Dendritic cell treated with granulocyte-macrophage colony-stimulating factor and Interleukin-4, amounts not matched to agents 40 ng/mL and 50 ng/mL, for 4 days (primary cell): ENCODE data around the gene OSBPL10.

Source experiments
- H3K27ac Mint-ChIP-seq: one replicate; pipeline ENCODE4 v1.8.0; 2022; ENCODE audit warnings: mild to moderate bottlenecking, mixed read lengths
- H3K27me3 Mint-ChIP-seq: one replicate; pipeline ENCODE4 v1.8.0; 2022; ENCODE audit warnings: mild to moderate bottlenecking, mixed read lengths
- H3K36me3 Mint-ChIP-seq: one replicate; pipeline ENCODE4 v1.8.0; 2022; ENCODE audit warnings: low read depth, mixed read lengths
- H3K4me1 Mint-ChIP-seq: one replicate; pipeline ENCODE4 v1.8.0; 2022; ENCODE audit warnings: low read depth, mixed read lengths
- H3K4me3 Mint-ChIP-seq: one replicate; pipeline ENCODE4 v1.8.0; 2022; ENCODE audit warnings: mild to moderate bottlenecking, moderate library complexity, mixed read lengths
- H3K9me3 Mint-ChIP-seq: one replicate; pipeline ENCODE4 v1.8.0; 2022; ENCODE audit warnings: mixed read lengths
- intact Hi-C: fragments of 100-400 bp; cut with micrococcal nuclease; formaldehyde crosslinking; loops from one replicate; pipeline ENCODE4 v1.15.0; 2022

The OSBPL10 gene

GRCh38 chr3:31892916-31893573, 88.0 kb downstream of the OSBPL10 start:
- Mint-ChIP-seq H3K9me3 (no peaks in the 10 kb centered on the region), H3K27ac (no peak overlapping the region), H3K27me3 (peaks cover 2% of the 10 kb centered on the region), H3K4me3 (no peak overlapping the region), H3K4me1 (no peaks in the 10 kb centered on the region), H3K36me3 (no peaks in the 10 kb centered on the region)
- intact Hi-C loops: no loop called here

DNA sequence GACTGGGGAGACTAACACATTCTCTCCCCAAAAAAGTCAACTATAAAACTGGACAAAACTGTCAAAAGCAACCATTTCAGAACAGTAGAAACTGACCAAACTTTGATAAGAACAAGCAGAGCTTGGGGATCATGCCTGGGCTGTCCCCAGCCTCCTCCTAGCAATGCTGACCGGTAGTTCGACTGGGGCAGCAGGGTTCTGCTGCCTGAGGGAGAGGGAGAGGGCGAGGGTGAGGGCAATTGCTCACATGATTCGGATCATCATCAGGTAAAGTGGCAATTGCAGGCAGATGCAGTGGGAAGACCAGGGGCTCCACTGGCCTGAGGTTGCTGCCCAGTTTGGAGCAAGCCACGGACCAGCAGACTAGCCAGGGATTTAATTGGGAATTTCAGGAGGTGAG, 88.6 kb downstream of the OSBPL10 start:
- peaks cover 2% of the 10 kb centered on the region for H3K27me3 Mint-ChIP-seq
- H3K9me3 Mint-ChIP-seq: no peaks in the 10 kb centered on the region
- no peak overlapping the region for H3K27ac Mint-ChIP-seq
- H3K4me3 Mint-ChIP-seq: no peak overlapping the region
- no peaks in the 10 kb centered on the region for H3K4me1 Mint-ChIP-seq
- intact Hi-C loops: no loop called here
- H3K36me3 Mint-ChIP-seq: no peaks in the 10 kb centered on the region

GRCh38 chr3:31891876-31892455, 89.1 kb downstream of the OSBPL10 start:
- Mint-ChIP-seq H3K4me1 (no peaks in the 10 kb centered on the region), H3K9me3 (no peaks in the 10 kb centered on the region), H3K27me3 (peaks cover 2% of the 10 kb centered on the region), H3K27ac (no peak overlapping the region), H3K4me3 (no peak overlapping the region), H3K36me3 (no peaks in the 10 kb centered on the region)
- intact Hi-C loops: no loop called here

GRCh38 chr3:31890742-31891469, 90.2 kb downstream of the OSBPL10 start:
- Mint-ChIP-seq H3K36me3 (no peaks in the 10 kb centered on the region), H3K27me3 (peaks cover 2% of the 10 kb centered on the region), H3K9me3 (no peaks in the 10 kb centered on the region), H3K4me1 (no peaks in the 10 kb centered on the region), H3K4me3 (no peak overlapping the region), H3K27ac (no peak overlapping the region)
- intact Hi-C loops: no loop called here

GRCh38 chr3:31890007-31890406, 91.1 kb downstream of the OSBPL10 start:
- intact Hi-C loops: no loop called here
- Mint-ChIP-seq H3K36me3 (no peaks in the 10 kb centered on the region), H3K4me1 (no peaks in the 10 kb centered on the region), H3K27ac (no peak overlapping the region), H3K9me3 (no peaks in the 10 kb centered on the region), H3K27me3 (peaks cover 2% of the 10 kb centered on the region), H3K4me3 (no peak overlapping the region)

DNA sequence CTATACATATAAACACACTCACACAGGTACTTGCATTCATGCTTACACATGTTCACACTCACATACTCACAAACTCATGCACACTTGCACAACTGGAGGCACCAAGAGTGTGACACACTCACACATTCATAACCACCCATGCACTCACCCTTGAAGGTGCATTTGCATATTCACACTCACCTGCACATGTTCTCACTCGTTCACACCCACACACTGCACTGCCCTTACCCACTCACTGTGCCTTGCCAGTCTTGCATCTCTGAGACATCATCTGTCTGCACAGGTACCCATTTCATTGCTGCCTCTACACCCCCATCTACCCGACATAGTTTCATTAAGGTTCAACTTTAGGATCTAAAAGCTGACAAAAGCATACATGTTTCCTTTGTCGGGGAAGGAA, 95.8 kb downstream of the OSBPL10 start:
- Mint-ChIP-seq H3K27ac (no peak overlapping the region), H3K36me3 (no peaks in the 10 kb centered on the region), H3K4me1 (no peaks in the 10 kb centered on the region), H3K4me3 (no peak overlapping the region), H3K27me3 (no peaks in the 10 kb centered on the region), H3K9me3 (no peaks in the 10 kb centered on the region)
- intact Hi-C loops: no loop called here

- H3K36me3 Mint-ChIP-seq: no peaks in the 10 kb centered on the region
These were observed 96.8 kb downstream of the OSBPL10 start for GRCh38 chr3:31884251-31884650.

DNA sequence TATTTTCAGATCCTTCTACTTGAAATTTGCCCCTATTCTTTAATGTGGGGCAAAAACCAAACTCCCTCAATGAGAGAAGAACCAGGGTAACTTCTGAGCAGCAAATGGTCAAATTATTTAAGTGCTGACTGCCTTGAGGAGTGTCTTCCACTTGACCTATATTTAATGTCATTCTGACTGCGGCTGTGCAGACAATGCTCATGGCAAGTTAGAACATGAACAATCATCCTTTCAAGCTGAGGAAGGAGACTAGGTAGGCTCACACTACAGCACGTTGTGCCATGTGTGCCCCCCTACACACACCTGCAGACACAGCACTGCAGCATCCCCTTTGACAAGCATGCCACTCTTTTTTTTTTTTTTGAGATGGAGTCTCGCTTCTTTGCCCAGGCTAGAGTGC, 98.2 kb downstream of the OSBPL10 start:
- Mint-ChIP-seq H3K4me3 (no peak overlapping the region), H3K9me3 (no peaks in the 10 kb centered on the region), H3K27me3 (no peaks in the 10 kb centered on the region), H3K27ac (no peak overlapping the region), H3K36me3 (no peaks in the 10 kb centered on the region), H3K4me1 (no peaks in the 10 kb centered on the region)
- intact Hi-C loops: no loop called here

More at GRCh38 chr3:31884251-31884650, 96.8 kb downstream of the OSBPL10 start:
- intact Hi-C loops: no loop called here
- Mint-ChIP-seq H3K27ac (no peak overlapping the region), H3K27me3 (no peaks in the 10 kb centered on the region), H3K9me3 (no peaks in the 10 kb centered on the region), H3K4me1 (no peaks in the 10 kb centered on the region), H3K4me3 (no peak overlapping the region)

DNA sequence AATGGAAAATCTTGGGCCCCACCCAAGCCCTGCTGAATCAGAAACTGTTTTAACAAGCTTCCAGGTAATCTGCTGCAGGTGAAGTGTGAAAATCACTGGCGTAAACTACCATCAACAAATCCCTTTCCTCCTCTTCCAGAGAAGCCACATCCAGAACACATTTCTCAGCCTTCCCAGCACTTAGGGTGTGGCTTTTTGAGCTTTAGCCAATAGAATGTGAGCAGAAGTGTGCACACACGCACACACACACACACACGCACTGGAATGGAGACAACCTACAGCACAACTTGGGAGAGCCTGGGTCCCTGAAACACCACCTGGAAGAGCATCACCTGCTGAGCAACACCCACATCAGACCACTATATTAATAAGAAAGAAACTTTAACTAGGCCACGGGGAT, 98.6 kb downstream of the OSBPL10 start:
- intact Hi-C loops: no loop called here

GRCh38 chr3:31880482-31881078, 100.5 kb downstream of the OSBPL10 start:
- Mint-ChIP-seq H3K4me3 (no peak overlapping the region), H3K4me1 (no peaks in the 10 kb centered on the region), H3K9me3 (no peaks in the 10 kb centered on the region), H3K27ac (no peak overlapping the region), H3K27me3 (no peaks in the 10 kb centered on the region), H3K36me3 (no peaks in the 10 kb centered on the region)
- intact Hi-C loops: no loop called here

More for the DNA sequence above, 98.6 kb downstream of the OSBPL10 start:
- Mint-ChIP-seq H3K27ac (no peak overlapping the region), H3K27me3 (no peaks in the 10 kb centered on the region), H3K4me1 (no peaks in the 10 kb centered on the region), H3K36me3 (no peaks in the 10 kb centered on the region), H3K9me3 (no peaks in the 10 kb centered on the region), H3K4me3 (no peak overlapping the region)

GRCh38 chr3:31880020-31880419, 101.0 kb downstream of the OSBPL10 start:
- Mint-ChIP-seq H3K9me3 (no peaks in the 10 kb centered on the region), H3K27me3 (no peaks in the 10 kb centered on the region), H3K27ac (no peak overlapping the region), H3K36me3 (no peaks in the 10 kb centered on the region), H3K4me1 (no peaks in the 10 kb centered on the region), H3K4me3 (no peak overlapping the region)
- intact Hi-C loops: no loop called here

DNA sequence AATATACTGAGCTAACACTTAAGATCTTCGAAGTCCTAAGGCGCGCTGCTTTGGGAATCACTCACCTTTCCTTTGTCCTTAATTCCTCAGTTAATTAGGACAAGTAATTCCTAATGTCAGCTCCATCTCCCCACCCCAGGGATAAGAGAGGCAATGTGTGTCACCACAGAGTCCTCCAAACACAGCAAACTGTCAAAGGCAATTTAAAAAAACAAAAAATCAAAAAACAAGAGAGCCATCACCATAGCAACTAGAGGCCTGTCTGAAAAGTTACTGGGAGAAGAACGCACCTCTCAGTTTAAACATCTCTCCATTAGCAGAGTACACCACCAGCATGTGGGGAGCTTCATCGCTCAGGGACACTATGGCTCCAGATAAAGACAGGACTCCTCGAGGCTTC, 101.7 kb downstream of the OSBPL10 start:
- Mint-ChIP-seq H3K27me3 (no peaks in the 10 kb centered on the region), H3K4me3 (no peak overlapping the region), H3K27ac (no peak overlapping the region), H3K4me1 (no peaks in the 10 kb centered on the region), H3K36me3 (no peaks in the 10 kb centered on the region), H3K9me3 (no peaks in the 10 kb centered on the region)
- intact Hi-C loops: no loop called here

DNA sequence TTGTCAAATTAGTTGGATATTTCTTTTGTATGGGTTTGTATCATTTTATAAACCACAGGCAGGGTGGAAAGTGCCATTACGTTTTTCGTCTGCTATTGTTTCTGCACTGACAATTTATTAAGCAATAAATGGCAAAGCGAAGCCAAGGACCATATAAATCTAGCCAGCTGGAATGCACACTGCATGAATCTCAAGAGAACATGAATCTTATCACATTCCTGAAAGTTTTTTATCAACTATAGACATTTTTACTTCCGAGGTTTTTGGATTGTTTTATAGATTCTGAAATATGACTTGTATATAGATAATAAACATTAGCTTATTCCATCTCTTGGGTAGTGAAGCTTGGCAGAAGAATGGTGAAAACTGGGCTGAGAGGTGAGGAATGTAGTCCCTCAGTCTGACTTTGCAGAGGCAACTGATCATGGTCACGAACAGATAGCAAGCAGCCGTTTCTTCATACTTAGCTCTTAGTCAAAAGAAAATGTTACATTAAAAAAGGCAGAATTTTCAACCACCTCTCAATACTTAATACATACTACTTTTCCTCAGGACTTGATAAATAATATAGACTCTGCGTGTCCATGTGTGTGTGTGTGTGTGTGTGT, 102.7 kb downstream of the OSBPL10 start:
- no peaks in the 10 kb centered on the region for H3K36me3 Mint-ChIP-seq
- H3K9me3 Mint-ChIP-seq: no peaks in the 10 kb centered on the region
- no peak overlapping the region for H3K27ac Mint-ChIP-seq
- no peaks in the 10 kb centered on the region for H3K4me1 Mint-ChIP-seq
- H3K27me3 Mint-ChIP-seq: no peaks in the 10 kb centered on the region
- H3K4me3 Mint-ChIP-seq: no peak overlapping the region
- intact Hi-C loops: no loop called here

GRCh38 chr3:31876331-31876730, 104.7 kb downstream of the OSBPL10 start:
- Mint-ChIP-seq H3K36me3 (no peaks in the 10 kb centered on the region), H3K27me3 (no peaks in the 10 kb centered on the region), H3K4me3 (no peak overlapping the region), H3K4me1 (no peaks in the 10 kb centered on the region), H3K27ac (no peak overlapping the region), H3K9me3 (no peaks in the 10 kb centered on the region)
- intact Hi-C loops: no loop called here
